ENCODE measurements around the gene MPRIP. TPM values are rescaled to one million over a fixed set of nuclear protein-coding genes. Genes with fewer than 3 reads are reported as not detected.

Gene MPRIP
- total RNA-seq, 1 experiment from 2014 or later: 258 TPM

DNA sequence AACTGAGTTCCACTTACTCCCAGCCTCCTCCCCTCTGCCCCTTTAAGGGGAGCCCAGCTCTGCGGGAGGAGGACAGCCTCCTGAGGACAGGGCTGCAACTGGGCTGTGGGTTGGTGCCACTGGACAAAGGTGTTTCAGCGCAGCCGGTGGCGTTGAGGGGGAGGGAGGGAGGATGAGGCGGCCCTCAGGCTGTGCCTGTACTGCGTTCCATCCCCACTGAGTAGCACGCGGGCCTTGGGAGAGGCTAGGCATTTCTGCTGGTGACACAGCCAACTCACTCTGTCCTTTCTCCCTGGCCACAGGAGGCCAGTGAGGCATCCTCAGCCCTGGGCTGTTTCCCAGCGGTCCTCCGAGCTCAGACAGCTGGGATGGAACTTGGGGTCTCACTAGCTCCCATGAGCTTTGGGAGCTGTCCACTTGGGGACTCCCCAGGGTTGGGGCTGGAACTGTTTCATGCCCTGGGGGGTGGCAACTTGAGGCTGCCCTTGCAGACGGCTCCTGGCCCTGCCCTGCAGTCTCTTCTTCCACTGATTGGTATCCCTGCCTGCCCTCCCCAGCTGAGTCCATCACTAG is 70.5 kb downstream of the MPRIP start:
- 0 out of 2 replicates have a peak, but pooled peaks cover 5% of the 10 kb centered on the region for H4K20me1 ChIP-seq (ENCODE audit: insufficient read depth)
- no peaks in the 10 kb centered on the region for H3K9me3 ChIP-seq (ENCODE audit: control insufficient read depth in 1 of 2, insufficient read depth in 1 of 2, low read depth in 1 of 2, low read length in 2 of 2)
- ChIA-PET POLR2A (no interaction called here), CTCF (no interaction called here), RAD21 (ENCODE audit: low non-redundant PET in 1 of 2, low total read pairs in 2 of 2, uncharacterized antibody in 2 of 2, unreplicated experiment in 2 of 2) (interaction anchor here in 1 of 2 experiments (0.6 kb wide), 1 partner anchor 1457 kb away, joined by 4 read pairs; no protein-coding TSS in a partner anchor)
- TF ChIP-seq CEBPB (IDR thresholded peaks at IDR 0.05; ENCODE audit: low read depth): no peak
- TF ChIP-seq, protein P1, sequence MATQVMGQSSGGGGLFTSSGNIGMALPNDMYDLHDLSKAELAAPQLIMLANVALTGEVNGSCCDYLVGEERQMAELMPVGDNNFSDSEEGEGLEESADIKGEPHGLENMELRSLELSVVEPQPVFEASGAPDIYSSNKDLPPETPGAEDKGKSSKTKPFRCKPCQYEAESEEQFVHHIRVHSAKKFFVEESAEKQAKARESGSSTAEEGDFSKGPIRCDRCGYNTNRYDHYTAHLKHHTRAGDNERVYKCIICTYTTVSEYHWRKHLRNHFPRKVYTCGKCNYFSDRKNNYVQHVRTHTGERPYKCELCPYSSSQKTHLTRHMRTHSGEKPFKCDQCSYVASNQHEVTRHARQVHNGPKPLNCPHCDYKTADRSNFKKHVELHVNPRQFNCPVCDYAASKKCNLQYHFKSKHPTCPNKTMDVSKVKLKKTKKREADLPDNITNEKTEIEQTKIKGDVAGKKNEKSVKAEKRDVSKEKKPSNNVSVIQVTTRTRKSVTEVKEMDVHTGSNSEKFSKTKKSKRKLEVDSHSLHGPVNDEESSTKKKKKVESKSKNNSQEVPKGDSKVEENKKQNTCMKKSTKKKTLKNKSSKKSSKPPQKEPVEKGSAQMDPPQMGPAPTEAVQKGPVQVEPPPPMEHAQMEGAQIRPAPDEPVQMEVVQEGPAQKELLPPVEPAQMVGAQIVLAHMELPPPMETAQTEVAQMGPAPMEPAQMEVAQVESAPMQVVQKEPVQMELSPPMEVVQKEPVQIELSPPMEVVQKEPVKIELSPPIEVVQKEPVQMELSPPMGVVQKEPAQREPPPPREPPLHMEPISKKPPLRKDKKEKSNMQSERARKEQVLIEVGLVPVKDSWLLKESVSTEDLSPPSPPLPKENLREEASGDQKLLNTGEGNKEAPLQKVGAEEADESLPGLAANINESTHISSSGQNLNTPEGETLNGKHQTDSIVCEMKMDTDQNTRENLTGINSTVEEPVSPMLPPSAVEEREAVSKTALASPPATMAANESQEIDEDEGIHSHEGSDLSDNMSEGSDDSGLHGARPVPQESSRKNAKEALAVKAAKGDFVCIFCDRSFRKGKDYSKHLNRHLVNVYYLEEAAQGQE (IDR thresholded peaks at IDR 0.05; ENCODE audit: low read depth): no peak
- no peak for TF ChIP-seq FOSL1 (IDR thresholded peaks at IDR 0.05; ENCODE audit: low read depth)
- TF ChIP-seq SP1 (IDR thresholded peaks at IDR 0.05; ENCODE audit: low read depth): no peak
- TF ChIP-seq, protein P2, sequence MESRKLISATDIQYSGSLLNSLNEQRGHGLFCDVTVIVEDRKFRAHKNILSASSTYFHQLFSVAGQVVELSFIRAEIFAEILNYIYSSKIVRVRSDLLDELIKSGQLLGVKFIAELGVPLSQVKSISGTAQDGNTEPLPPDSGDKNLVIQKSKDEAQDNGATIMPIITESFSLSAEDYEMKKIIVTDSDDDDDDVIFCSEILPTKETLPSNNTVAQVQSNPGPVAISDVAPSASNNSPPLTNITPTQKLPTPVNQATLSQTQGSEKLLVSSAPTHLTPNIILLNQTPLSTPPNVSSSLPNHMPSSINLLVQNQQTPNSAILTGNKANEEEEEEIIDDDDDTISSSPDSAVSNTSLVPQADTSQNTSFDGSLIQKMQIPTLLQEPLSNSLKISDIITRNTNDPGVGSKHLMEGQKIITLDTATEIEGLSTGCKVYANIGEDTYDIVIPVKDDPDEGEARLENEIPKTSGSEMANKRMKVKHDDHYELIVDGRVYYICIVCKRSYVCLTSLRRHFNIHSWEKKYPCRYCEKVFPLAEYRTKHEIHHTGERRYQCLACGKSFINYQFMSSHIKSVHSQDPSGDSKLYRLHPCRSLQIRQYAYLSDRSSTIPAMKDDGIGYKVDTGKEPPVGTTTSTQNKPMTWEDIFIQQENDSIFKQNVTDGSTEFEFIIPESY (IDR thresholded peaks at IDR 0.05; ENCODE audit: extremely low read depth, insufficient replicate concordance, low read length): no peak
- no peak for TF ChIP-seq JUND (IDR thresholded peaks at IDR 0.05)
- TF ChIP-seq RAD21 (IDR thresholded peaks at IDR 0.05; ENCODE audit: low read depth): no peak
- TF ChIP-seq EGR1 (IDR thresholded peaks at IDR 0.05; ENCODE audit: low read depth): no peak
- TF ChIP-seq SRF (IDR thresholded peaks at IDR 0.05; ENCODE audit: low read depth): no peak
- TF ChIP-seq ZNF274 (IDR thresholded peaks at IDR 0.05; ENCODE audit: low read depth, low read length): no peak
- TF ChIP-seq, protein P3, sequence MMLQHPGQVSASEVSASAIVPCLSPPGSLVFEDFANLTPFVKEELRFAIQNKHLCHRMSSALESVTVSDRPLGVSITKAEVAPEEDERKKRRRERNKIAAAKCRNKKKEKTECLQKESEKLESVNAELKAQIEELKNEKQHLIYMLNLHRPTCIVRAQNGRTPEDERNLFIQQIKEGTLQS (IDR thresholded peaks at IDR 0.05): no peak
- no peak for TF ChIP-seq ZFX (IDR thresholded peaks at IDR 0.05)
- TF ChIP-seq CBX3 (IDR thresholded peaks at IDR 0.05; ENCODE audit: low read depth): no peak
- TF ChIP-seq TCF7L2 (IDR thresholded peaks at IDR 0.05; ENCODE audit: borderline replicate concordance, extremely low read depth, insufficient read depth, insufficient read length): no peak
- TF ChIP-seq, protein P4, sequence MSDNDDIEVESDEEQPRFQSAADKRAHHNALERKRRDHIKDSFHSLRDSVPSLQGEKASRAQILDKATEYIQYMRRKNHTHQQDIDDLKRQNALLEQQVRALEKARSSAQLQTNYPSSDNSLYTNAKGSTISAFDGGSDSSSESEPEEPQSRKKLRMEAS (IDR thresholded peaks at IDR 0.05): no peak
- no peak for TF ChIP-seq POLR2AphosphoS5 (IDR thresholded peaks at IDR 0.05; ENCODE audit: low read depth, low read length)
- TF ChIP-seq POLR2A (IDR thresholded peaks at IDR 0.05; ENCODE audit: borderline replicate concordance, extremely low read depth, insufficient read depth, insufficient read length): no peak
- H3K4me1 ChIP-seq (ENCODE audit: control insufficient read depth in 1 of 2, insufficient read depth in 2 of 2, low read length in 2 of 2): peaks cover 14 to 28% of the 10 kb centered on the region in 2 experiments
- no peak for ATAC-seq
- intact Hi-C loops (cut with micrococcal nuclease): no loop called here
- H3K27ac ChIP-seq (ENCODE audit: low read depth, low read length): no peak overlapping the region
- no peak overlapping the region for H3K9ac ChIP-seq (ENCODE audit: low read length)
- no peaks in the 10 kb centered on the region for H3K9me2 ChIP-seq (ENCODE audit: insufficient read depth)
- no peaks in the 10 kb centered on the region for H3K27me3 ChIP-seq (ENCODE audit: insufficient read depth, low read length)
- no peak for DNase-seq (ENCODE audit: low read depth, low spot score)
- no peak overlapping the region for H2AFZ ChIP-seq (ENCODE audit: low read depth, low read length, poor library complexity, severe bottlenecking)
- H3K4me2 ChIP-seq (ENCODE audit: low read length): no peak overlapping the region
- BruUV-seq (replicated peaks): no TSS peak
- H3K4me3 ChIP-seq (replicated peaks in 1 of 2; ENCODE audit: low read depth in 1 of 2, low read length in 2 of 2): no peak overlapping the region
- peaks cover 98% of the 10 kb centered on the region for H3K79me2 ChIP-seq (ENCODE audit: insufficient read depth, low read length)
- H3K36me3 ChIP-seq (ENCODE audit: control insufficient read depth in 1 of 2, insufficient read depth in 2 of 2, low read length in 2 of 2): no peaks in the 10 kb centered on the region
